Measurements from ENCODE around the gene MAPK7. TPM values are rescaled to one million over a fixed set of nuclear protein-coding genes. Genes with fewer than 3 reads are reported as not detected.

Gene MAPK7
- total RNA-seq, 2 experiments from 2014 or later = 40.6 to 41.4 TPM

Other genes with a start within 250 kb of the MAPK7 start
- gene EPN2, start 141.1 kb upstream of the MAPK7 start, total RNA-seq = 1 to 10 TPM; 6.3 to 7.7 TPM
- 1 to 10 TPM; 2.7 to 3.1 TPM for gene B9D1, start 15.8 kb upstream of the MAPK7 start, total RNA-seq
- not detected for gene MFAP4, start 8.7 kb downstream of the MAPK7 start, total RNA-seq
- under 1 TPM; 0.58 to 0.60 TPM for gene RNF112, start 32.7 kb downstream of the MAPK7 start, total RNA-seq
- gene SLC47A1, start 155.4 kb downstream of the MAPK7 start, total RNA-seq = under 1 TPM; 0.28 to 0.45 TPM